GM21515 (cell line): Measurements from ENCODE around the gene PRMT7.

Experiments
- ATAC-seq: cut with Tn5 transposase; IDR thresholded peaks from one replicate; pipeline ENCODE4 v1.9.1; 2021; ENCODE audit not compliant: unreplicated experiment

Gene PRMT7

DNA sequence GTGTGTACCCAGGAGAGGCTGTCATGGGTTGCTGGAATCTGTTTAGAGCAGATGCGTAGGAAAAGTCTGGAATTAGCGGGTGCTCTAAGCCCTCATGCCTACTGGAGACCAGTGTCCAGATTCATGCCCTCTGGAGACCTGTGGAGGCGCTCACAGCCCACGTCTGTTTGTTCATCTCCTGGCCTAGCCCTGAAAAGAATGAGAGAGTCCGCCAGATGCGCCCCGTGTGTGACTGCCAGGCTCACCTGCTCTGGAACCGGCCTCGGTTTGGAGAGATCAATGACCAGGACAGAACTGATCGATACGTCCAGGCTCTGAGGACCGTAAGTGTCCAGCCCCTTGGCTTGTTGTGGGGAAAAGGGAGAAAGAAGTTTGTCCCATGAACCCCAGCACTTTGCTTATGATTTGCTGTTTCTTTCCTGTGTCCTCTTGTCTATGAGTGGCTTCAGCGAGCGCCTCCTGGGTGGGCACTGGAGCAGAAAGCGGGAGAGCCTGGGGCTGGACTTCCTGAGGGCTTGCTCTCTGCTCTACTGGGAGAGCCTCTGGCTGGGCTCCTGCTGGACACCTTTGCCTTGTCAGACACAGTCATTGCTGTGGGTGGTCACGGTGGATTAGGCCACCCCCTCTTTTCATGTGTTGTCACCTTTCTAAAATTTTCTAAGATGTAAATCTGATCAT, 35.3 kb downstream of the PRMT7 start:
- ATAC-seq, result no peak

DNA sequence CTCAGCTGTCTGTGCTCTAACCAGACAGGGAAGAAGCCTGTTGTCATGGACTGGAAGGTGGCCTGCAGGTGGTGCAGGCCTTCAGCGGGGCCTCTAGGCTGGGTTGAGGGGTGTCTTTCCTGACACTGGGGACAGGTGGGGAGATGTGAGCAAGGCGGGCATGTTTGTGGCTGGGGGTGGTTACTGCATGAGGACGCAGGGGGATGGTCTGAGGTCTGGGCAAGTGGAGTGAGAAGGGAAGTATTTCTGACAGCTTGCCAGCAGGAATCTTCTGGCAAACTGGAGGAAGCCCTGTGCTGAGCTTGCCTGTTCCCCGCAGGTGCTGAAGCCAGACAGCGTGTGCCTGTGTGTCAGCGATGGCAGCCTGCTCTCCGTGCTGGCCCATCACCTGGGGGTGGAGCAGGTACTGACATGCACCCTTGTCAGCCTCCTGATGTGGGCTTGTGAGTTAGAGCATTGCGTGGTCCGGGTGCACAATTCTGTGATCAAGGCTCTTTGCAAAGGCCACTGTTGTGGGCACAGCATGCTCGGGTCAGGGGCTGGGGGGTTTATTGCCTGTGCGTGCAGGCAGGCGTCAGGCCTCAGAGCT, 36.2 kb downstream of the PRMT7 start:
- ATAC-seq, result no peak

DNA sequence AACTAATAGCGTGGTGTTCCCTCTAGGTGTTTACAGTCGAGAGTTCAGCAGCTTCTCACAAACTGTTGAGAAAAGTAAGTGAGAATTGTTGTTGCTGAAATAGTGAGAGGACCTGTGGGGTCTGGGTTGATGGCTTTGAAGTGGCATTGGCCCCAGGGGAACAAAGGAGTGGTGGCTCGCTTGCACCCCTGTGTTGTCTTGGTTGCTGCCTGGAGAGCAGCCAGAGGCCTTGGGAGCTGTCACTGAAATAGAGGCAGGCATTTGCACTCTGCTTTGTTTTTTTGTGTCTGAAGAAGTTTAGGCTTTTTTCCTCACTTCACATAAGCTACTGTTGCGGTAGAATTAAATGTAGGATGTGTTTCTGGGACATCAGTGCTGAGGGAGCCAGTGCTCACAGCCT, 36.8 kb downstream of the PRMT7 start:
- no peak for ATAC-seq

DNA sequence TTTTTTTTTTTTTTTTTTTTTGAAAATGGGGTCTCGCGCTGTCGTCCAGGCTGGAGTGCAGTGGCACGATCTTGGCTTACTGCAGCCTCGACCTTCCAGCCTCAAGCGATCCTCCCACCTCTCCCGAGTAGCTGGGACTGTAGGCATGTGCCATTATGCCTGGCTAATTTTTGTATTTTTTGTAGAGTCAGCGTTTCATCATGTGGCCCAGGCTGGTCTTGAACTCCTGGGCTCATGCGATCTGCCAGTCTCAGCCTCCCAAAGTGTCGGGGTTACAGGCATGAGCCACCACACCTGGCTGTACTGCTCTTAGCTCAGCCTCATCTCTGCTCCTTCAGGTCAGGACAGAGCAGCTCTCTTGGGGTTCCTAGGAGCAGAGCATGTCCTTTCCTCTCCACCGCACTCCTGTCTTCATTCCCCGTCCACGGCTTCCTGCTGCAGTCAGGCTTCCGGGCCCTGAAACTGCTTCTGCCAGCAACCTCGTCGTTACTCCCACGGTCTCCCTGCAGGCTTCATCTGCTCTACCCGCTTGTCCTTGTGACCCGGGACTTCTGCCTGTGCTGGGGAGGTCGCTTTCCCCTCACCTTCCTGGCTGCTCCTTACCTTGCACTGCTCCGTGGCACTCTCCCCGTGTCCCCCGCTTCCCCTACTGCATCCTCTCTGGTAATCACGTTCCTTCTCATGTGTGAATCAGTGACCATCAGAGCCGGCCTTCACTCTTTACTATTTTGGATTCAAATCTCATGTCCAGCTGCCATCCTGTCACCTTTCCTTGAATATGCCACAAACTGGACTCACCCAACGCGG, 38.0 kb downstream of the PRMT7 start:
- no peak for ATAC-seq

DNA sequence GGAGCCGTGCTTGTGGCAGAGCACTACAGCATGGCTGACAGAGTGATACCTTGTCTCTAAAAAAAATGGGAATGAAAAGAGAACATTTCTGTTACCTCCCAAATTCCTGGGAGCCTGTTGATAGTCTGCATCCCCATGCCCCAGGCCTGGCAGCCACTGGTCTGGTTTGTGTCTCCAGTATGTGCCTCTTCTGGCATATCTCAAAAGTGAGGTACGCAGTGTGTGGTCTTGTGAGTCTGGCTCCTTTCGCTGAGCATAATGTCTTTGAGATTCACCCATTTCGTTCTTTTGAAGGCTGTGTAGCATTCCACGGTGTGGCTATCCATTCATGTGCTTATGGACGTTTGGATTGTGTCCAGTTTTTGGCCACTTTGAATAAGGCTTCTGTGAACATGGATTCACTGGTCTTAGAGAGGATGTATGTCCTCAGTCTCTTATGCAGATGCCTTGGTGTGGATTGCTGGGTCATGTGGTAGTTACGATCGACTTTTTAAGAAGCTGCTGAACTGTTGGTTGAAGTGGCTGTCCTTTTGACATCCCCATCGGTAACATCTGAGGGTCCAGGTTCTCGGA, 39.1 kb downstream of the PRMT7 start:
- no peak for ATAC-seq

DNA sequence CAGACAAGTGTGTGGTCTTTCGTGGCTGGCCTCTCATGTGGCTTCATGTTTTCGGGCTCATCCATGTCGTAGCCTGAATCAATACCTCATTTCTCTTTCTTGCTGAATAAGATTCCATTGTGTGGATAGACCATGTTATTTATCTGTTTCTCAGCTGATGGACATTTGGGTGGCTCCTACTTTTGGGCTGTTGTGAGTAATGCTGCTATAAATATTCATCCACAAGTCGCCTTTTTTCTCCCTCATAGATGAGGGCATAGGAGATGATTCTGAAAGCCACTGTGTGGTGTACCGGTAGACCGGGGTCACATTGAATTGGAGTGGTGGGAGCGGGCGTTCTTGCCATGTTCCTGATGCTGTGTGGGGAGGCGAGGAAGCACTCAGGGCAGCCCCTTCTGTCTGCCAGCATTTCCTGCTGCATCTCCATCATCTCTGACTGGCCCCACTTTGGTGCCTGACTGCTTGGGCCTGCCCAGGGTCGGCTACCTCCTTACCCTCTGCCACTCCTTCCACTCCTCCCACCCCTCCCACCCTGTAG, 40.1 kb downstream of the PRMT7 start:
- no peak for ATAC-seq

DNA sequence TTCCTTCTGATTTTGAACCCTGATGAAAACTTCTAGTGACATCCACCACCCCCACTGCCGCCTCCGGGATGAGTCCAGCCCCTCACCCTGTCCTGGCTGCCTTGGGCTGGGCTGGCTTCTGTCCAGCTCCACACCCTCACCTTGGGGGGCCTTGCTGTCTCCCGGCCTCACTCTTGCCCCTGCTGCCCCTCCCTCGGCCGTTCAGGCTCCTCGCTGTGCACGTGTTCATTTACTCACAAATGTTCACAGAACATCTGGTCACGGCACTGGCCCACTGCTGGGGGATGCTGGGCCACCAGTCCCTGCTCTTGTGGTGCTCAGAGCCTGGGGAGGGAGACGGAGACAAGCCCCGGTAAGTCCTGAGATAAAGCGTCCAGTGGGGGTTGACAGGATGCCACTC, 40.6 kb downstream of the PRMT7 start:
- no peak for ATAC-seq

DNA sequence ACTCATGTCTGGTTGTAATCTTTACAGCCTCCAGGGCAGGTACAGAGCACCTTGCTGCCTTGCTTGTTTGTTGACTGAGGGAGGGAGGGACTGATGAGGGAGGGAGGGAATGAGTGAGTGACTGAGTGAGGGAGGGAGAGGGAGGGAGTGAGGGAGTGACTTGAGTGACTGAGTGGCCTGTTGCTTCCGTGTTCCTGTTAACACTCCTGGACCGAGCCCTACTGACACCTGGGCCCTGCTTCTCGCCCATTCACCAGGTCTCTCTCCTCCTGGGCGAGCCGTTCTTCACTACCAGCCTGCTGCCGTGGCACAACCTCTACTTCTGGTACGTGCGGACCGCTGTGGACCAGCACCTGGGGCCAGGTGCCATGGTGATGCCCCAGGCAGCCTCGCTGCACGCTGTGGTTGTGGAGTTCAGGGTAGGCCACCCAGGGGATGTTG, 41.2 kb downstream of the PRMT7 start:
- no peak for ATAC-seq

DNA sequence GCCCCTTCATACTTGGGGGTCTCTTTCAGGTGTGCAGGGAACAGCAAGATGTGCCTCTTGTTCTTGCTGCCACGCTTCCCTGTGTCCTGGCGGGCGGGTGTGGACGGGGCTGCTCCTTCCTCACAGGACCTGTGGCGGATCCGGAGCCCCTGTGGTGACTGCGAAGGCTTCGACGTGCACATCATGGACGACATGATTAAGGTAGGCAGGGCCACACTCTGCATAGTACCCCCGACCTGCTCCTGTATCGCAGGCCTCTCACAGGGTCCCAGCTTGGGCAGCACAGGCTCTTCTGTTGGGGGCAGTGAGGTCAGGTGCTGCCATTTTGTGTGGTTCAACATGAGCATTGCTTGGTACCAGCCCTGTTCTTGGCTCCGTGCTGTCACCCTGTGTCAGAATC, 42.5 kb downstream of the PRMT7 start:
- no peak for ATAC-seq

DNA sequence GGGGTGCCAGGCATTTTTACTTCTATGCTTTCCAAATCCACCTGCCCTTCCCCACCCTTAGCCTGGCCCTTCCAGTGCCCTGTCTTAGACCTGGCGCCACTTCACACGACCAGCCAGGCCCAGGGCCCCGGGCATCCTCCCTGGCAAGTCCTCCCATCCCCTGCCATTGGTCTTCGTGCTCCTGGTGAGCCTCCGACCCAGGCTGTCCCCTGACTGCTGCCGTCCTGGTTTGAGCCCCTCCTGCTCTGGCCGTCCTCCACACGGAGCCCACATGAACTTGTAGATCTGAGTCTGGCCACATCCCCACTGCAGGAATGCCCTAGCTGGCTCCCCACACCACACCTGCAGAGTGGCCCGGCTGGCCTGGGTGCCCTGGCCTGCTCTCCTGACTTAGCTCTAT, 44.0 kb downstream of the PRMT7 start:
- ATAC-seq, result no peak

DNA sequence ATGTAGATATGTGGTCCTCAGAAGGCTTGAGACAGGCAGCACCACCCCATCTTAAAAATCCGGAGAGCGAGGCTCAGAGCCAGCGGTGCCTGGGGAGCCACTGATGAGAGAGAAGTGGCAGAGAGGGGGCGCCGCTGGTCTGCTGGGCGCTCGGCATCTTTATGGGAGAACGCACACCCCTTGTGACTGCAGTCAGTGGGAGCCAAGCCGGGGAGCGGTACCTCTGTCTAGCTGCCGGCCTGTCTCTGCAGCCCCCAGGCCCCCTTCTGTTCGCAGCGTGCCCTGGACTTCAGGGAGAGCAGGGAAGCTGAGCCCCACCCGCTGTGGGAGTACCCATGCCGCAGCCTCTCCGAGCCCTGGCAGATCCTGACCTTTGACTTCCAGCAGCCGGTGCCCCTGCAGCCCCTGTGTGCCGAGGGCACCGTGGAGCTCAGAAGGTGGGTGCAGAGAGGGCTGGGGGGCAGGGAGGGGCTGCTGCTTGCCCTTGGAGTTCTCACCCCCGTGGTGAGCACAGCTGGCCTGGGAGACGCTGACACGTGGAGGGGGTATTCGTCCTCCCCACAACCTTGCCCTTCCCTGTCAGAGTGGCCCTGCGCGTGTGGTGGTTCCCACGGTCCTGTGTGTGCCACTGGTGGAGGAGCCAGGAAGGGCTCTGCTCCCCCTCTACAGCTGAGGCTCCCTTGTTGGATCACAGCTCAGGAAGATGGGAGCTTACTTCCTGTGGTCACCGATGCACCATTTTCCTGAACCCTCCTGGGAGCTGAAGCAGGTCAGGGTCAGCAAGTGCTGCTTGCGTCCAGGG, 44.8 kb downstream of the PRMT7 start:
- ATAC-seq, result no peak

DNA sequence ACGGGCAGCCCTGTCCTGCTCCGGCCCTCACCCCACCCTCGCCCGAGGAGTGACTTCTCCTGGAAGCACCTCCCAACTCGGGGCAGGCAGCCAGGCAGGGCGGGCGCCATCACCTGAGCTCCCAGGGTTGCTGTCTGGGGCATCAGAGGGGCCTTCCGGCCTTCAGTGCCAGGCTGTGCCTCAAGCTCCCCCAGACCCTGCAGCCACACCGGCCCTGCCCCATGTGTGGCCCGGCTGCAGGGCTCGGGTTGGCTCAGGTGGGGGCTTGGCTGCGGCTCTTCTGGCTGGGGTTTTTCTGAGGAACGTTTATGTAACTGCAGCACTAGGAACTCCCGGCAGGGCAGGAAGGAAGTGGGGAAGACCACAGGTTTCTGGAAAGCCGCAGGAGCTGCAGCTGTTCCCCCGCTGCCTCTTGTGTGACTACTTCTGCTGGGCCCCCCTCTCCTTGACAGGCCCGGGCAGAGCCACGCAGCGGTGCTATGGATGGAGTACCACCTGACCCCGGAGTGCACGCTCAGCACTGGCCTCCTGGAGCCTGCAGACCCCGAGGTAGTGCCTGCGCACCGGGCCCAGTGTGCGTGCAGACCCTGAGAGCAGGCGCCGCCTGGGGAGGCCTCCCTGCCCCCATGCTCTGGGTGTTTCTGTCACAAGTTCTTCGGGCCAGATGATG, 45.6 kb downstream of the PRMT7 start:
- ATAC-seq, result peak; percentile 81

DNA sequence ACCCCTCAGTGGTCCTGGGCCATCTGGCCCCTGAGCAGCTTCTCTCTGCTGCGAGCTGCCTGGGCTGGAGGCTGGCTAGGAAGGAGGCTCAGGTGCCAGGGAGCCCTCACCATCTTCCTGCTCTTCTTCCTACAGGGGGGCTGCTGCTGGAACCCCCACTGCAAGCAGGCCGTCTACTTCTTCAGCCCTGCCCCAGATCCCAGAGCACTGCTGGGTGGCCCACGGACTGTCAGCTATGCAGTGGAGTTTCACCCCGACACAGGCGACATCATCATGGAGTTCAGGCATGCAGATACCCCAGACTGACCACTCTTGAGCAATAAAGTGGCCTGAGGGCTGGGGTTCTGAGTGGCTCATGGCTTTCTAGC, 46.1 kb downstream of the PRMT7 start:
- no peak for ATAC-seq

DNA sequence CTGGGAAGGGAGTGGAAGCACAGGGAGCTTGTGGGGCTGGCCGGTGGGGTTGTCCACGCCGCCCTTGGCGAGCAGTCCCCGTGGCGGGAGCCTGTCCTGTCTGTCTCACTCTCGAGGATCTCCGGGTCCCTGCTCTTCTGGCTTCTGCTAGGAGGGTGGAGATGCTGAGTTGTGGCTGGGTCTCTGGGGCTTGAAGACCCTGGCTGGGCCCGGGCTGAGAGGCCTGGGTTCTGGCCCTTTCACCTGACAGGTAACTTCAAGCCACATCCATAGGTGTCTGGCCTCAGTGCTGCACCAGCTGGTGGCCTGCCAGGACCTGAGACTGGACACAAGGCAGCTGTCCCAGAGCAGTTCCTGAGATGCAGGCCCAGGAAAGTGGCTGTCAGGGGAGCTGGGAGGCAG, 46.7 kb downstream of the PRMT7 start:
- no peak for ATAC-seq

DNA sequence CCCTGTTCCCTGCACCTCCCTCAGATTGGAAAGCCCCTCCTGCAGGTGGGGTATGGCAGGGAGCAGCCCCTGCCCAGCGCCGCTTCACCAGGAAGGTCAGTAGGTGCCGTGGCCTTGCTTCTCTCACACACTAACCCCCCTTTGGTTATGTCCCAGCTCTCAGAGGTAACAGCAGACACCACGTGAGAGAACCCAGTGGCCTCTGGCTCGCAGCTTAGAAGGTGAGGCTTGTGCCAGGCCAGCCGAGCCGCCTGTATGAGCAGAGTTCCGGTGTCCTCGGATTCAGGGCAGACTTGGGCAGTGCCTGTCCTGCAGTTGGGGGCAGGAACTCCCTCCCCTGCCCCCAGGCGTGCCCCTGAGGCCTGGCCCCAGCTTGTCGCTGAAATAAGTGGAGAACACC, 47.1 kb downstream of the PRMT7 start:
- no peak for ATAC-seq

DNA sequence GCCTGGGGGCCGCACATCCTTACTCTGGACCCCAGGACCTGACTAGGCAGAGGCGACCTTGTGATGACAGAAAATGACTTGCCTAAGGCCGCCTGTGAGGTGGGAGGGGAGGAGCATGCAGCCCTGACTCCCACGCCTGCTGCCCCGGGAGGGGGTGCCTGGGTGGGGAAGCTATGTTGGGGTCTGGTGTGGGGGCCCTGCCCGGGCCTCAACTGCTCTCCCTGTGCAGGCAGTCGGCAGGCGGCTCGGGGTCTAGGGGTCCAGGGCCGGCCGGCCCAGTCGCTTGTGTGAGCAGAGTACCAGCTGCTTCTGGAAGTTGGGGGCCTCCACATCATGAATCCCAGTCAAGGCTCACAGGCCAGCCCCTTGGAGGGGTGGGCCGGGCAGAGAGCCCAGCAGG, 48.1 kb downstream of the PRMT7 start:
- no peak for ATAC-seq

DNA sequence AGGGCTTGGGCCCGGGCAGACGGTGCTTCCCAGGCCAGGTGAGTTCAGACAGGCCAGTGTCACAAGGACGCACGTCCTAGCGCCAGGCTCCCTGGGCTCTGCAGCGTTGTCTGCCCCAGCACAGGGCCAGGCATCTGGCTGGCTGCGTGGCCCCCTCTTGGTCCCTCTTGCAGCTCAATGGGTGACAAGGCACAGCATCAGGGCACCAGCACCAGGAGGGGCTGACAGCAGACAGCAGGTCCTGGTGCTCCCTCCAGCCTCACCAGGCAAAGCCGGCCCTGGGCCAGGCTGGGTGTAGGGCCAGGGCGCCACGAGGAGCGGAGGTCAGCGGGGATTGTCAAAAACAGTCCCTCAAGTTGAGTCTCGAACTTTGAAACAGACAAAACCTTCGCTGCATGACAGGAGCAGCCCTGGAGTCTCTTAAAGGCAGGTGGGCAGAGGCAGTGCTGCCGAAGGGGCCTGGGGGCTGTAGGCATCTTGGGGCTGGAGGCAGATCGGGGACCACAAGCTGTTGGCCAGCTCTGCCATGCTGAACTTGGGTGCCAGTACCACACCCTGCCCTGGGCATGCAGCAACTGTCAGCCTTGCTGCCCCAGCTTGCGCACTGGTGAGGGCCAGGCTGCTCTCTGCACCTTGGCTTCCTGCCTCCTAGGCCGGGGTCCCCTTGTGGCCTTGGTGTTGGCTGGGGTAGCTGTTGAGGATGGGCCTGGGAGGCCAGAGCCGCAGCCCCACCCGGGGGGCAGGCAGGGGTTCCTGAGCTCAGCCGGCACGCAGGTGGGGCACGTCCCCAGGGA, 48.8 kb downstream of the PRMT7 start:
- ATAC-seq, result no peak

DNA sequence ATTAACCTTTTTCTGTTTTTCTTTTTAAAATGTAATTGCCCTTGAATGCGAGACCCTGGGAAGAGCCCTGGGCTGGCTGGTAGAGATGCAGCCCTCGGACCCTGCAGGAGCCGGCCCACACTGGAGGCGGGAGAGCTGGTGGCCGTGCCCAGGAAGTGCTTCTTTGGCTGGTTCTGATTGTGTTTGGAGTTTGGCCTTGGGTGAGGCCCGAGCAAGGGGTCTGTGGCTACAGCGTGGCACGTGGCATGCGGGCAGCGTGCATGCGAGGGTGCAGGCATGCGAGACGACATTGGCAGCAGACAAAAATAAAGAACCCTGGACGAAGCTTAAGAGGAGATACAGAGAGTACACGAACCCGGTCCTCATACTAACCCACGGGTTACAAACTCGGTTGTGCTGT, 49.7 kb downstream of the PRMT7 start:
- no peak for ATAC-seq

DNA sequence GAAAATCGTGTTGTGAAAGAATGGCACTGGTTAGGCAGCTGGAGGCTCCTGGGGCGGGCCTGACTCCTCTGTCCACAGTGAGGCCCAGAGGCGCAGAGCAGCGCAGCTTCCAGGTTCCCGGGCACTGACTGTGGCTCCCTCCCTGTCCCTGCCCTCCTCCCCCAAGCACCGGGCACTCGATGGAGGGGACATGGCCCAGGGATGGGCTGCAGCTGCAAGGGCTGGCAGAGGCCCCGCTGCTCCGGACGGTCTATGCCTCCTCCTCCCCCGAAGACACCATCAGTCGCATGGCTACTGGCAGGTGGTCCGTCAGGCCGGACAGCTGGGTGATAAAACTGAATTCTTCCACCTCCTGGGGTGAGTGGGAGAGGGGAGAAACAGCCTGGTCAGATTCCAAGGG, 50.1 kb downstream of the PRMT7 start:
- ATAC-seq, result no peak

DNA sequence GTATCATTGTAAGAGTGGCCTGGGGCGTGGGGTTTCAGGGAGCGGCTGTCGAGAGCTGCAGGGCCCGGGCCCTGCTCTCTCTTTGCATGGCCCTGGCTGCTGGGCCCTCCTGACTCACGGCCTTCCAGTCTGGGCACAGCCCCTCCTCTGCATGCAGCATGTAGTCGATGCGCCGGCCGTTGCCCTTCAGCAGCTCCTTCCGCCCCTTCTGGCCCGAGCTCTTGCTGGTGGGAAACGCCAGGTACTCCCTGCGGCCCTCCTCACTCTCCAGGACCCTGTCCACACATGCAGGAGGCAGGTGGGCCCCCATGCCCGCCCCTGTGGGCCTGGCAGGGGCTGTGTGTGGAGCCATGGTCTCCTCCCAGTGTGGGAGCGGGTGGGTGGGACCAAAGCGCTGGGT, 50.7 kb downstream of the PRMT7 start:
- ATAC-seq, result no peak
